Bladder microvascular endothelial cell (primary cell): Measurements from ENCODE around the gene MDFI. TPM values are rescaled to one million over a fixed set of nuclear protein-coding genes. Genes with fewer than 3 reads are reported as not detected.

ENCODE experiments used
- total RNA-seq: library from RNA; depleted of rRNA; stranded (reverse); fragments of >200 nt; gene quantifications from 2 replicates; pipeline ENCODE4 v1.2.3, GENCODE V29; 2014

MDFI gene, protein sequence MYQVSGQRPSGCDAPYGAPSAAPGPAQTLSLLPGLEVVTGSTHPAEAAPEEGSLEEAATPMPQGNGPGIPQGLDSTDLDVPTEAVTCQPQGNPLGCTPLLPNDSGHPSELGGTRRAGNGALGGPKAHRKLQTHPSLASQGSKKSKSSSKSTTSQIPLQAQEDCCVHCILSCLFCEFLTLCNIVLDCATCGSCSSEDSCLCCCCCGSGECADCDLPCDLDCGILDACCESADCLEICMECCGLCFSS
- total RNA-seq = 7.1 and 22.8 TPM in 2 replicates

DNA sequence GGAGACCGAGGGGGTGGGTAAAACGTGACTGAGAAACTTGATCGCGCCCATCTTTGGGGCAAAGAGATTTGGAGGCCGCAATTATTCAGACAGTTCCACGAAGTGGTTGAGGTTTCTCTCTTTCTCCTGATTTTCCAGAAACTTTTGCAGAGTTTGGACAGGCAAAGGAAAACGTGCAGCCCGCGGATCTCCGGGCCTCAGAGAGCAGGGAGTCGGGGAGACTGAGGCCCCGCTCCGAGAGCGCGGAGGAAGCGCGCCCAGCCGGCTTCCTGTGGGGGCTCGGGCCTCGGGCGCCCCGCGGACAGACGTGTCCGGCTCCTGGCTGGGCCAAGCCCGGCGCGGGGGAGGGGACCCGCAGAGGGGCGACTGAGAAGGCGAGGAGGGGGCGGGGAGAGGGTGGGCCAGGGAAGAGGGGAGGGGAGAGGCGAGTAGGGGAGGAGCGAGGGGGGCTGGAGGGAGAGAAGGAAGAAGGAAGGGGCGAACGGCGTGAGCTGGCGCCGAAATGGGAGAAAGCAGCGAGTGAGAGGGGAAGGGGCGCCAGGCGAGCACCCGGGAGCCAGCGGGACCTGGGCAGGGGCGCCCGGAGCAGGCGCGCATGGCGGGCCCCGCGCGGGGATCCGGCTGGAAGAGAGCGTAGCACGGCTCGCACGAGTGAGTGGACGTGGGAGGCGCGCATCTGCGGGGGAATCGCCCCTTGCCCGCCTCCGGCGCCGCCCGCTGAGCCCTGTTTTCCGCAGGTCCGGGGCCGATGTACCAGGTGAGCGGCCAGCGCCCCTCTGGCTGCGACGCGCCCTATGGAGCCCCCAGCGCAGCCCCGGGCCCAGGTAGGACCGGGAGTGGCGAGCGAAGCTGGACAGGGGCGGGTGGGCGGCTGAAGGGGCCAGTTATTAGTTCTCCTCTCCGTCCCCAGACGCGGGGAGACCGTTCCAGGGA is at the start of gene MDFI:
TSS of gene MDFI (plus strand) at position 467 of the 933 bp plus-strand sequence. CDS start at position 749, 282 bp downstream.

Other genes starting within 250 kb of the MDFI start
- gene FOXP4, start 92.1 kb upstream of the MDFI start, total RNA-seq = 1.3 and 4.6 TPM in 2 replicates
- 3.5 and 3.6 TPM in 2 replicates for gene TFEB, start 97.1 kb downstream of the MDFI start, total RNA-seq
- not detected in 2 replicates for gene PGC, start 108.9 kb downstream of the MDFI start, total RNA-seq
- 0.97 and 3.5 TPM in 2 replicates for gene FRS3, start 141.4 kb downstream of the MDFI start, total RNA-seq
- gene PRICKLE4, start 142.3 kb downstream of the MDFI start, total RNA-seq = 2.3 and 6.2 TPM in 2 replicates
- 30.8 and 50.0 TPM in 2 replicates for gene TOMM6, start 149.2 kb downstream of the MDFI start, total RNA-seq